GM21529 (cell line): Measurements from ENCODE around the gene SFI1.

ENCODE experiments used
- ATAC-seq: cut with Tn5 transposase; IDR thresholded peaks from one replicate; pipeline ENCODE4 v1.9.1; 2021; ENCODE audit not compliant: unreplicated experiment

SFI1 gene

DNA sequence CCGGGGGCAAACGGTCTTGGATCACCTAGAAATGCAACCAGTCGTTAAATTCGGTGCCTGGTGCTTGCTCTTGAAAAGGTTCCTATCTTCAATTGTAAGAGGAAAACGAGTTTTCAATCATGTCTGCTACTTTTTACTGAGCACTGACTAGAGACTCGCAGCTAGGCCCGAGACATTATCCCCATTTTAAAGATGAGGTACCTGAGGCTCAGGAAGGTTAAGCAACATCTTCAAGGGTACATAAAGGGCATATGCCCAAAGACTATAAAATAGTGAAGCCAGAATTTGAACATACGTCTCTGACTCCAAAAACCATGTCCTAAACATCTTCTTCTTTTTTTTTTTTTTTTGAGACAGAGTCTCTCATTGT is 166.3 kb downstream of the SFI1 start:
- no peak for ATAC-seq
